GM23338 (cell line): ENCODE data around the gene ZNF880. TPM values are rescaled to one million over a fixed set of nuclear protein-coding genes. Genes with fewer than 3 reads are reported as not detected.

Source experiments
- ATAC-seq: fragments of 200-7000 bp; cut with Tn5 transposase; 3 replicates; pipeline ENCODE4 v1.9.1; 2020
- DNase-seq: peaks from one replicate; pipeline ENCODE4 v3.0.0-alpha.2; 2015; ENCODE audit warnings: low spot score
- H2AFZ ChIP-seq: fragments of 200-600 bp; sonication (generic); 2 replicates; pipeline ENCODE4 v1.8.0; 2016; ENCODE audit warnings: antibody characterized with exemption, mild to moderate bottlenecking, moderate library complexity
- H3F3A ChIP-seq: fragments of 200-600 bp; sonication (generic); replicated peaks from 2 replicates; pipeline ENCODE4 v1.8.0; 2017; ENCODE audit warnings: antibody characterized with exemption, mixed run types, low read depth
- H3K27ac ChIP-seq: fragments of 200-600 bp; sonication (generic); 2 replicates; pipeline ENCODE4 v1.6.1; 2016; ENCODE audit warnings: low read depth
- H3K27me3 ChIP-seq: fragments of 200-600 bp; sonication (generic); 2 replicates; pipeline ENCODE4 v1.8.0; 2016; ENCODE audit warnings: mild to moderate bottlenecking, mixed run types, moderate library complexity; ENCODE audit not compliant: insufficient read depth
- H3K36me3 ChIP-seq: fragments of 200-600 bp; sonication (generic); 2 replicates; pipeline ENCODE4 v1.8.0; 2016; ENCODE audit warnings: mild to moderate bottlenecking; ENCODE audit not compliant: insufficient read depth
- H3K4me1 ChIP-seq: fragments of 200-600 bp; sonication (generic); 2 replicates; pipeline ENCODE4 v1.8.0; 2016; ENCODE audit warnings: mild to moderate bottlenecking, moderate library complexity; ENCODE audit not compliant: insufficient read depth
- H3K4me2 ChIP-seq: fragments of 200-600 bp; sonication (generic); 2 replicates; pipeline ENCODE4 v1.7.1; 2017; ENCODE audit warnings: mixed run types
- H3K4me3 ChIP-seq: fragments of 200-600 bp; sonication (generic); 2 replicates; pipeline ENCODE4 v1.6.1; 2016; ENCODE audit warnings: mixed run types
- H3K79me2 ChIP-seq: fragments of 200-600 bp; sonication (generic); replicated peaks from 2 replicates; pipeline ENCODE4 v1.8.0; 2017; ENCODE audit warnings: mild to moderate bottlenecking; ENCODE audit not compliant: insufficient read depth
- H3K9me2 ChIP-seq: fragments of 200-600 bp; sonication (generic); 2 replicates; pipeline ENCODE4 v1.8.0; 2017; ENCODE audit not compliant: insufficient read depth
- H4K20me1 ChIP-seq: fragments of 200-600 bp; sonication (generic); replicated peaks from 2 replicates; pipeline ENCODE4 v1.8.0; 2017; ENCODE audit warnings: mild to moderate bottlenecking; ENCODE audit not compliant: insufficient read depth
- H3K27ac Mint-ChIP-seq: 2 replicates; pipeline ENCODE4 v1.8.0; 2020; ENCODE audit warnings: inconsistent platforms, mild to moderate bottlenecking, moderate library complexity, mixed read lengths
- H3K27me3 Mint-ChIP-seq: 3 replicates; pipeline ENCODE4 v1.8.0; 2022; ENCODE audit warnings: low read depth, mild to moderate bottlenecking, moderate library complexity, mixed read lengths, inconsistent platforms; ENCODE audit not compliant: insufficient read depth, poor library complexity
- H3K36me3 Mint-ChIP-seq: 3 replicates; pipeline ENCODE4 v1.8.0; 2021; ENCODE audit warnings: low read depth, mild to moderate bottlenecking, inconsistent platforms, moderate library complexity, mixed read lengths
- H3K4me1 Mint-ChIP-seq: 3 replicates; pipeline ENCODE4 v1.8.0; 2020; ENCODE audit warnings: mild to moderate bottlenecking, inconsistent platforms, mixed read lengths
- H3K4me3 Mint-ChIP-seq: 3 replicates; pipeline ENCODE4 v1.8.0; 2021; ENCODE audit warnings: moderate library complexity, mild to moderate bottlenecking, inconsistent platforms, mixed read lengths
- H3K9me3 Mint-ChIP-seq: 3 replicates; pipeline ENCODE4 v1.8.0; 2020; ENCODE audit warnings: moderate library complexity, mild to moderate bottlenecking, inconsistent platforms, mixed read lengths
- CREB1 ChIP-seq: fragments of 250-450 bp; sonication (Bioruptor Pico); IDR thresholded peaks from 2 replicates; pipeline ENCODE4 v1.5.0; 2020; ENCODE audit warnings: low read depth, mild to moderate bottlenecking, moderate library complexity
- CTCF ChIP-seq, 2 experiments: fragments of 200-600 bp in 1 of 2; sonication (generic) in 1 of 2; conservative IDR thresholded peaks; 2 replicates each; pipeline versions ENCODE4 v1.5.1 to v1.6.1; 2016 to 2017; ENCODE audit warnings: antibody characterized with exemption in 2 of 2, low read depth in 2 of 2, mild to moderate bottlenecking in 2 of 2, moderate library complexity in 1 of 2
- ETS1 ChIP-seq: IDR thresholded peaks from 2 replicates; pipeline ENCODE4 v1.6.1; 2016; ENCODE audit warnings: antibody characterized with exemption
- EZH2phosphoT487 ChIP-seq: fragments of 200-600 bp; sonication (generic); IDR thresholded peaks from one replicate; pipeline ENCODE4 v1.8.1; 2018; ENCODE audit warnings: antibody characterized with exemption; ENCODE audit not compliant: unreplicated experiment
- NANOG ChIP-seq: IDR thresholded peaks from 2 replicates; pipeline ENCODE4 v1.6.1; 2016; ENCODE audit warnings: antibody characterized with exemption, borderline replicate concordance
- POLR2AphosphoS5 ChIP-seq: IDR thresholded peaks from 2 replicates; pipeline ENCODE4 v1.6.1; 2016; ENCODE audit warnings: antibody characterized with exemption, low read depth
- ZNF114 ChIP-seq: fragments of 250-450 bp; sonication (Bioruptor Pico); IDR thresholded peaks from 2 replicates; pipeline ENCODE4 v1.5.0; 2020; ENCODE audit warnings: mild to moderate bottlenecking, moderate library complexity
- ZNF331 ChIP-seq: fragments of 250-450 bp; sonication (Bioruptor Pico); IDR thresholded peaks from 2 replicates; pipeline ENCODE4 v1.5.0; 2020; ENCODE audit warnings: low read depth, mild to moderate bottlenecking, moderate library complexity
- ZNF462 ChIP-seq: fragments of 250-450 bp; sonication (Bioruptor Pico); IDR thresholded peaks from 2 replicates; pipeline ENCODE4 v1.5.0; 2020; ENCODE audit warnings: mild to moderate bottlenecking, moderate library complexity
- polyA plus RNA-seq: library from polyadenylated mRNA; unstranded; fragments of >200 nt; fragmentation: Nextera tagmentation; extraction: Ambion mirVana; gene quantifications from 2 replicates; pipeline ENCODE4 v1.2.1, GENCODE V29; 2016
- total RNA-seq: library from RNA; depleted of rRNA; stranded (reverse); fragments of >200 nt; shearing (Covaris generic); gene quantifications from 2 replicates; pipeline ENCODE4 v1.2.3, GENCODE V29; 2014

Gene ZNF880
- total and polyA plus RNA-seq, 2 experiments from 2014 or later, result 49.1 to 57.4 TPM

GRCh38 chr19:52336117-52336790 is 33.5 kb upstream of the ZNF880 start, which contains the start of gene ZNF610:
ZNF610 (plus strand) TSS chr19:52336243; CDS start chr19:52349173, 12,930 bp downstream.
- ATAC-seq, result peak; percentile 94

GRCh38 chr19:52336791-52337381 is 32.8 kb upstream of the ZNF880 start:
- no peaks in the 10 kb centered on the region for H3K79me2 ChIP-seq
- H3K9me2 ChIP-seq, result no peaks in the 10 kb centered on the region
- no peaks in the 10 kb centered on the region for H3K36me3 ChIP-seq
- peak overlapping the region; percentile 97 for H2AFZ ChIP-seq
- H3K36me3 Mint-ChIP-seq, result peaks cover 24% of the 10 kb centered on the region
- ATAC-seq (peak; percentile 59), DNase-seq (peak; percentile 30)
- peaks cover 35% of the 10 kb centered on the region for H3K9me3 Mint-ChIP-seq
- H3K27me3 Mint-ChIP-seq, result peaks cover 14% of the 10 kb centered on the region
- H3K27ac ChIP-seq, result no peak overlapping the region
- no peaks in the 10 kb centered on the region for H3F3A ChIP-seq
- peak overlapping the region; percentile 86 for H3K4me3 Mint-ChIP-seq
- no peaks in the 10 kb centered on the region for H4K20me1 ChIP-seq
- H3K4me3 ChIP-seq, result peak overlapping the region; percentile 93
- H3K4me1 ChIP-seq, result no peaks in the 10 kb centered on the region
- H3K4me1 Mint-ChIP-seq, result no peaks in the 10 kb centered on the region; the same call in 1 of the 3 replicates
- H3K27me3 ChIP-seq, result no peaks in the 10 kb centered on the region
- TF ChIP-seq ETS1, result no peak
- no peak for TF ChIP-seq POLR2AphosphoS5
- TF ChIP-seq ZNF331 (CRISPR knock-in tag), result no peak
- no peak for TF ChIP-seq ZNF114 (CRISPR knock-in tag)
- no peak for TF ChIP-seq ZNF462 (CRISPR knock-in tag)
- TF ChIP-seq CREB1 (CRISPR knock-in tag), result no peak
- no peak for TF ChIP-seq CTCF (conservative IDR thresholded peaks at IDR 0.05; ENCODE audit: low read depth in 2 of 2)
- TF ChIP-seq EZH2phosphoT487, result no peak
- peak overlapping the region; percentile 97 for H3K4me2 ChIP-seq
- peak overlapping the region; percentile 61 for H3K27ac Mint-ChIP-seq

More at GRCh38 chr19:52336117-52336790, 33.5 kb upstream of the ZNF880 start, which contains the start of gene ZNF610:
- H3K4me3 ChIP-seq, result peak within 1 kb of the TSS; percentile 93
- H3K36me3 ChIP-seq, result no peaks in the 10 kb centered on the region
- peaks cover 14% of the 10 kb centered on the region for H3K27me3 Mint-ChIP-seq
- no peaks in the 10 kb centered on the region for H3K27me3 ChIP-seq
- no peaks in the 10 kb centered on the region; the same call in 1 of the 3 replicates for H3K4me1 Mint-ChIP-seq
- no peaks in the 10 kb centered on the region for H3F3A ChIP-seq
- H3K4me2 ChIP-seq, result peak within 1 kb of the TSS; percentile 97
- H3K27ac ChIP-seq, result 0 out of 2 replicates have a peak within 1 kb of the TSS, but pooled peaks have one; percentile 71
- H3K79me2 ChIP-seq, result no peaks in the 10 kb centered on the region
- peak within 1 kb of the TSS; percentile 97 for H2AFZ ChIP-seq
- H3K4me3 Mint-ChIP-seq, result peak within 1 kb of the TSS; percentile 86
- DNase-seq, result peak; percentile 88
- H3K36me3 Mint-ChIP-seq, result peaks cover 27% of the 10 kb centered on the region
- H4K20me1 ChIP-seq, result no peaks in the 10 kb centered on the region
- H3K4me1 ChIP-seq, result no peaks in the 10 kb centered on the region
- H3K27ac Mint-ChIP-seq, result peak within 1 kb of the TSS; percentile 95
- peaks cover 41% of the 10 kb centered on the region for H3K9me3 Mint-ChIP-seq
- no peaks in the 10 kb centered on the region for H3K9me2 ChIP-seq
- TF ChIP-seq POLR2AphosphoS5, result peak; percentile 81
- no peak for TF ChIP-seq NANOG
